ENCODE data around the gene SLC46A3.

SLC46A3 gene

DNA sequence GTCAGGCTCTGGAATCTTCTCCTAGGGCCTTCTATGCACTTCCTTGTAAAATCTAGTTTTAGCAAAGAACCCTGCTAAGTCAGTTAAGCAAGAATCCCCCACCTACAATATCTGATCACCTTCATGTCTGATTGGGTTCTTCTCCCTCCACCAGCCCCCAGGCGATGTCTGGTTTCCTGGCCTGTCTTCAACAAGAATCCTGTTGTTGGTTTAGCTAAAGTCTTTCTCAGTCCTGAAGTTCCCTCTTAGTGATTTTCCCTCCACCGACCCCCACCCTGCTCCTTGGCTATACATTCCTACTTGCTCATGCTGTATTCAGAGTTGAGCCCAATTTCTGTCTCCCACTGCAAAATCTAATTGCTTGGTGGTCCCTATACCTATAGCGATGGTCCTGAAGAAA, 35.2 kb upstream of the SLC46A3 start:
- Mint-ChIP-seq H3K9me3 (peaks cover 20% of the 10 kb centered on the region), H3K27me3 (ENCODE audit: low read depth) (no peaks in the 10 kb centered on the region), H3K36me3 (ENCODE audit: low read depth) (no peaks in the 10 kb centered on the region), H3K4me3 (no peak overlapping the region), H3K27ac (peak overlapping the region in 2 of 3 experiments; percentile 22 to 59), H3K4me1 (peaks cover 5% of the 10 kb centered on the region)
- no peak for TF ChIP-seq CTCF (IDR thresholded peaks at IDR 0.05; ENCODE audit: unreplicated experiment in 3 of 3)

- H3K4me3 Mint-ChIP-seq: no peak overlapping the region
- peak overlapping the region; percentile 22 to 82 (median 59) for H3K27ac Mint-ChIP-seq
- no peaks in the 10 kb centered on the region for H3K27me3 Mint-ChIP-seq (ENCODE audit: low read depth)
- peaks cover 5% of the 10 kb centered on the region for H3K4me1 Mint-ChIP-seq
- no peak for TF ChIP-seq CTCF (IDR thresholded peaks at IDR 0.05; ENCODE audit: unreplicated experiment in 3 of 3)
- no peaks in the 10 kb centered on the region for H3K36me3 Mint-ChIP-seq (ENCODE audit: low read depth)
- H3K9me3 Mint-ChIP-seq: peaks cover 17% of the 10 kb centered on the region
Measured at GRCh38 chr13:28753208-28753892, 34.6 kb upstream of the SLC46A3 start.

DNA sequence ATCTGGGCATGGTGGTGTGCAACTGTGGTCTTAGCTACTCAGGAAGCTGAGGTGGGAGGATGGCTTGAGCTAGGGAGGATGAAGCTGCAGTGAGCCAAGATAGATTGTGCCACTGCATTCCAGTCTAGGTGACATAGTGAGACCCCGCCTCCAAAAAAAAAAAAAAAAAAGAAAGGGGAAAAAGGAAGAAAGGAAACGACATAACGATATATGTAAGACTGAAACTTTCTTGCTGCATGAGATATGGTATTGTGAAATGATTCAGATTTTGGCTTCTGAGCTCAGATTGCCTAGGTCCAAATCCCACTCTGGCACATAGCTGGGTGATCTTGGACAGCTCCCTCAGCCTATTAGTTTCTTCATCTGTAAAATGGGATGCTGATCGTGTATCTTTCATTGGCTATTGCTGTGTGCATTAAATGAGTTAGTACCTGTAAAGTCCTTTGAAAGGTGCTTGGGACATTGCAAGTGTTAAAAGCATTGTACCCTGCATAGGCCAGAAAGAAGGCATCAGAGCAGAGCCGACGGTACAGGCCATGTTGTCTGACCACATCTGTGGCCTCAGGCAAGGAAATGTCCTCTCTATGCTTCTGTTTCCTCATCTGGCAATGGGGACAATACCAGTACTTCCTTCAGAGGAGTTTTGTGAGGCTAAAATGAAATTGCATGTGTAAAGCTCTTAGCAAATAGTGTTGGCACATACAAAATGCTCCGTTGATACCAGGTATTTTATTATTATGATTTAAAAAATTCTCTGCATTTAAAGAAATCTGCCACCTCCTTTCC, 32.6 kb upstream of the SLC46A3 start:
- H3K36me3 Mint-ChIP-seq (ENCODE audit: low read depth): no peaks in the 10 kb centered on the region
- no peak overlapping the region for H3K4me3 Mint-ChIP-seq
- no peak overlapping the region for H3K27ac Mint-ChIP-seq
- no peak for TF ChIP-seq CTCF (IDR thresholded peaks at IDR 0.05; ENCODE audit: unreplicated experiment in 3 of 3)
- peaks cover 6% of the 10 kb centered on the region for H3K27me3 Mint-ChIP-seq (ENCODE audit: low read depth)
- H3K4me1 Mint-ChIP-seq: peaks cover 5% of the 10 kb centered on the region
- H3K9me3 Mint-ChIP-seq: peaks cover 4% of the 10 kb centered on the region

GRCh38 chr13:28750187-28751045, 31.6 kb upstream of the SLC46A3 start:
- Mint-ChIP-seq H3K36me3 (ENCODE audit: low read depth) (no peaks in the 10 kb centered on the region), H3K27me3 (ENCODE audit: low read depth) (peaks cover 6% of the 10 kb centered on the region), H3K27ac (no peak overlapping the region)

DNA sequence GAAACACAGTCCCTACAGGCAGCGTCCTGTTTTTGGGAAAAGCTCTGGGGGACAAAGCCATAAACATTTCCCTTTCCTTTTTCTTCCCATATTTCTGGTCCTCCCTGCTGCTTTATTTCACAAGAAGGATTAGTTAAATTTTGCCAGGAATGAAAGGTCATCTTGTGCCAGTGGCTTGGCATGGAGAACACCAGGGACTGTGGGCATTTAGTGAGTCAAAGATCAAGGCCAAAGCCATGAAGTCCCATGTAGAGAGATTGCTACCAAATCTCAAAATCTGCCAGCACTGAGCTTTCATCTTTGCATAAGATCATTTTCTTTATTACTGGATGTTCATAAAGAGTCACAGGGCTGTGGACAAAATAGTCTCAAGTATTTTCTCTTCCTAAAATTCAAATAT, 29.1 kb upstream of the SLC46A3 start:
- Mint-ChIP-seq H3K27me3 (ENCODE audit: low read depth) (peaks cover 6% of the 10 kb centered on the region), H3K4me1 (no peaks in the 10 kb centered on the region), H3K36me3 (ENCODE audit: low read depth) (no peaks in the 10 kb centered on the region), H3K4me3 (no peak overlapping the region), H3K27ac (no peak overlapping the region), H3K9me3 (no peaks in the 10 kb centered on the region)
- TF ChIP-seq CTCF (IDR thresholded peaks at IDR 0.05; ENCODE audit: unreplicated experiment in 3 of 3): no peak

More at GRCh38 chr13:28750187-28751045, 31.6 kb upstream of the SLC46A3 start:
- peaks cover 4% of the 10 kb centered on the region for H3K9me3 Mint-ChIP-seq
- no peak overlapping the region for H3K4me3 Mint-ChIP-seq
- peaks cover 5% of the 10 kb centered on the region for H3K4me1 Mint-ChIP-seq
- no peak for TF ChIP-seq CTCF (IDR thresholded peaks at IDR 0.05; ENCODE audit: unreplicated experiment in 3 of 3)
